GM21447 (cell line): ENCODE data around the gene PDE1C.

Experiments
- ATAC-seq: cut with Tn5 transposase; IDR thresholded peaks from one replicate; pipeline ENCODE4 v1.9.1; 2021; ENCODE audit not compliant: unreplicated experiment

PDE1C gene

DNA sequence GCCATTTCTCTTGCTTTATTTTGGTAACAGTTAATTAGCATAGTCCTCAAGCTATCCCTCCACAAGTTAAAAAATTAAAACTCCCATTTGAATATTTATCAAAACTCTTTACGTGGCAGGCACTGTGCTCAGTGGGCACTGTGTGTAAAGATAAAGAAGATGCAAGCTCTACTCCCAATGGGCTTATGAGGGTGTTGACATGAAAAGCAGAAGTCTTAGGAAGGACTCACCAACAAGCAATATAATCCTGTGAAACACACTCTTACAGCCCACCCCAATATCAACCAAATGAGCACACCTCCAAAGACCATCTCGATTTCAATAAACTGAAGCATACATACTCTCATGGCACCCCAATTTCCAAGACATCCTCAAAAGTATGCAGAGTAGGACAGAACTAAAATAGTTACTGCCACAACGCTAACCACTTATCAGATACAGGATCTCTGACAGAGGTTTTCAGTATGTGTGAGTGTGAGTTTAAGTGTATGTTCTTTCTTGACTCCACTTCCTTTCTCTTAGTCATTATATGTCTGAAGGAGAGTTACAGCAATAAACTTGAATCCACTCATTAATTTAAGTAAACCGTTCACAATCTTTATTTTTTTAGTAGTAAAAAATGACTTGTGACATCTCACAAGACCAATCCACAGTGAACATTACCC lies 120.0 kb downstream of the PDE1C start:
- no peak for ATAC-seq

GRCh38 chr7:31948029-31948428 lies 122.2 kb downstream of the PDE1C start:
- ATAC-seq = no peak

DNA sequence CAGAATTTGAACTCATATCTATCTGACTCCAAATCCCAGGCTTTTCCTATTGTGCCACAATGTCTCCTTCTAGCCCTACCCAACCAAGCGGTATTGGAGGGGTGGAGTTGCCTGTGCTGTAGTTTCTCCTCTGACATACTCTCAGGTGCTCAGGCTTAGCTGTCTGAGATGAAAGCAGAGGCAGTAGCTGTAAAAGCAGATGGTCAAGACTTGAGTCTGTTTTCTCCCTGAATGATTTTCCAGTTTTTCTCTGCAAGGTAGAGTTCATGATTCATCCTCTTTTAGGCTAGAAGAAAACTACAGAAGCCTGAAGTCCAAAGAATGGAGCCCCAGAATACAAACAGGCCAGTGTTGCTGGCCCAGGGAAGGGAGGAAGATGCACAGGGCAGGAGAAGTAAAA lies 130.0 kb downstream of the PDE1C start:
- ATAC-seq = no peak

GRCh38 chr7:31939076-31939475 lies 131.1 kb downstream of the PDE1C start:
- ATAC-seq = no peak

DNA sequence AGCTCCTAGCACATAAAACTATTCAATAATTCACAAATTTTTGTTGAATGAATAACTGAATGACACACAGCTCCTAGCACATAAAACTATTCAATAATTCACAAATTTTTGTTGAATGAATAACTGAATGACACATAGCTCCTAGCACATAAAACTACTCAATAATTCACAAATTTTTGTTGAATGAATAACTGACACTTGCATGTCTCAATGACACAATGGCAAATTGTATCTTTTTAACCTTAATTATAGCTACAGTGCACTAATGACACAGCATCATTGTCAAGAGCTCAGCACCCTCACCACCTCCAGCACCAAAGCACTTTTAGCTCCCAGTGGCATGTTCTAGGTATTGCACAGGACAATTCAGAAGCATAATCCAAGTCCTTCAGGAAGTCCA lies 131.6 kb downstream of the PDE1C start:
- no peak for ATAC-seq

DNA sequence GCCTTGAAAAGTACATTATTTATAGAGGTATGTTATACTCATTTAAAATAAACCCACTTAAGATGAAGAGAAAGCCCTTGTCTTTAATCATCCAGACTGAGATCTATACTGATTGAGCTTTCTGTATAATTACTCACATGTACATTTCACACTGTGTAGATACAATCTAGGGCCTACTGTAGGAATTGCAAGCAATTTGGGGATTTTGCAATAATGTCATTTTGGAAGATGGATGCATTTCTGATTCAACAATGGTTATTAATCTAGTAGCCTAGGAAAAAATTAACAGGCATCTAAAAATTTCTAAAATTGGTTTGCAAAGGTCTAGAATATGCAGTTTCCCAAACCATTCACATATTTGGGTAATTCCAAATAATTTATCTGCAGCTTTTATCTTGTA lies 132.2 kb downstream of the PDE1C start:
- no peak for ATAC-seq

DNA sequence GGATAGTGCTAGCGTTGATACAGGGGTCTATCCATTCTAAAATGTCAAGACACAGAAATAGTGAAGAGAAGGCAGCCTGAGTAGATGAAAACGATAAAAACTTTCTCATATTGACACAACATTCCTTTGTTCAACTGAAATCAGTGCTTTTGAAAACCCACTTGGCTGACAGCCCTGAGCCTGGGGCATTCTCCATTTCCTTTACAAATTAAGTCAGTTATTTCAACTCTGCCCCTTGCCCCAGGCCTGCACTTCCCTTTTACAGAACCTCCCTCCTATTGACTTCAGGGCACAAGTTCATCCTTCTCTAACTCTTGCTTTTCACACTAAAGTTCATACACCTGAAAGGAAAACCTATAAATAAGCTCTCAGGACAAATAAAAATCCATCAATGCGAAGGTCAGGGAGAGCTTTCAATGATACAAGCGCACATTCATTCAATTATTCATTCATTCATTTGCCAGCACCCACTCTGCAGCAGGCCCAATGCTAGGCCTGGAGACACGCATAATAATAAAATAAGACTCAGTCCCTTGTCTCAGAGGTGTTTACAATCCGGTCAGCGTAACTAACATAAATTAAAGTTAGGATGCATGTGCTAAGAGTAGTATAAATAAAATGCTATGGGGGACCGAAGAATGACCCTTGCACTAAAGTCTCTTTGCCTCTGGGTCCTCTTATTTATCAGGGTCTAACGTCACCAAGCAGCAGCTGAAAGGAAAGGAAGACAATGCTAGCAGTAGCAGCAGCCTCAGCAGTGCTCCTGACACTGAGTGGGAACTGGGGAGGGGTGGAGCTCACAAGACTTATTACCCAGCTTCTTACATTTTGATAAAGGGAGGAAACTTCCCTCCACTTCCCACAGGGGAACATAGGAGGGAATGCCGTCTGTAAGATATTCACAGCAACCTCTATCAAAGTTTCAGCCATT lies 134.8 kb downstream of the PDE1C start:
- no peak for ATAC-seq

DNA sequence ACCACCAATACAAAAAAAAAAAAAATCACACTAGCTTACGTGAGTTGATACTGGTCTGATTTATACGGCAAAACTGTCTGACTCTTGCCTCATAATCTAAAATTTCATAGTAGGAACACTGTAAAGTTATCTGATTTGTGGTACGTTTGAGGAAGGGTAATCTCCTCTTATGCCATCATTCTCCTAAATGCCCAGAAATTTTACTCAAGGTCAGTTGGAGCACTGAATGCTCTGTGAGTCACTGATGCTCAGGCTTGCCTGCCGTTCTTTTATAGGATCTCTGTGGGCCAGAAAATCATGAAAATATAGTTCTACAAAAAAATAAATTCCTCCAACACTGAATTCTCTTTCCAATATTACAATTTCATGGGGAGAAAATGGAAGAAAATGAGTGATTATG lies 135.7 kb downstream of the PDE1C start:
- ATAC-seq = no peak

DNA sequence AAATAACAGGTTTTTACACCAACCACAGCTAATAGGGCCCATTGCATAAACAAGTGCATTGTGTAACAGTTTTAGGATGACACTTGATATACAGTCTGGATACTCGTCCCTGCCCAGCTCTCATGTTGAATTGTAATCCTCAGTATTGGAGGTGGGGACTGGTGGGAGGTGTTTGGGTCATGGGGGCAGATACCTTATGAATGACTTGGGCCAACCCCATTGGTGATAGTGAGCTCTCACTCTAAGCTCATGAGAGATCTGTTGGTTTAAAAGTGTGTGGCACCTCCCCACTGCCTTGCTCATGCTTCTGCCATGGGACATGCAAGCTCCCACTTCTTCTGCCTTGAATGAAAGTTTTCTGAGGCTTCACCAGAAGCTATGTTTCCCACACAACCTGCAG lies 136.7 kb downstream of the PDE1C start:
- no peak for ATAC-seq

GRCh38 chr7:31926991-31927584 lies 143.1 kb downstream of the PDE1C start:
- no peak for ATAC-seq

- ATAC-seq = no peak
Measured at GRCh38 chr7:31925753-31926454, 144.3 kb downstream of the PDE1C start.

DNA sequence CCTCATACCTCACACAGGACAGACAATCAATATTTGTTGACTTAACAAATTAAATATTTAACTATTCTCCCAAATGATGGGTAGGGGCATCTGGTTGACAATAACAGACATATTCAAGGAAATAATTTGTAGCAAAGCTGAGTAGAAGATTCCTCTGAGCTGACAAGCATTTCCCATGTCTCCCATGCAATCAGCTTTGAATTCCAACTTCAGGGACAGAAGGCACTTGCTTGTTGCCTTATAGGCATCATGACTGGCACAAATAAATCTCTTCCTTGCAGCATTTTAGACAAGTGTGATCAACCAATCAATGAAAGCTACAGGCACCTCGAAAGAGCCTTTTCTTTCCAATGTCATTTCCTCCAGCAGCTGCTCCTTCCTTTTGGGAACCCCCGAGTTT lies 146.0 kb downstream of the PDE1C start:
- ATAC-seq = no peak

GRCh38 chr7:31922848-31923247 lies 147.4 kb downstream of the PDE1C start:
- no peak for ATAC-seq

DNA sequence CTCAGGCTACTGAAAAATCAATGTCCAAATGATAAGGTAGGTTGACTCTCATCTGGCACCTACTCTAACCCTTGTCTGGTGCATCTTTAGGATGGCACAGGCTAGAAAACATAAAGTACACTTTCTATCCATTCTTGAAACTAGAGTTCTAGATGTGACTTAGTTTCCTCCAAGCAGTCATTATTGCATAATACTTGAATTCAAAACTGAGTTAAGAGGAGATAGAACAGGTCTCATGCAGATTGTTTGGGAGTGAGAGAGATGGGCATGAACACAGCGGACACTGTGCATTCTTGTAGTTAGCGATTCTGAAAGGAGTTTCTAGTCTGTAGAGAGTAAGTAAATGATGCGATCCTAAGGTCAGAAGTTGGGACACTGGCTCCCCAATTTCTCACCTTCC lies 149.2 kb downstream of the PDE1C start:
- no peak for ATAC-seq

DNA sequence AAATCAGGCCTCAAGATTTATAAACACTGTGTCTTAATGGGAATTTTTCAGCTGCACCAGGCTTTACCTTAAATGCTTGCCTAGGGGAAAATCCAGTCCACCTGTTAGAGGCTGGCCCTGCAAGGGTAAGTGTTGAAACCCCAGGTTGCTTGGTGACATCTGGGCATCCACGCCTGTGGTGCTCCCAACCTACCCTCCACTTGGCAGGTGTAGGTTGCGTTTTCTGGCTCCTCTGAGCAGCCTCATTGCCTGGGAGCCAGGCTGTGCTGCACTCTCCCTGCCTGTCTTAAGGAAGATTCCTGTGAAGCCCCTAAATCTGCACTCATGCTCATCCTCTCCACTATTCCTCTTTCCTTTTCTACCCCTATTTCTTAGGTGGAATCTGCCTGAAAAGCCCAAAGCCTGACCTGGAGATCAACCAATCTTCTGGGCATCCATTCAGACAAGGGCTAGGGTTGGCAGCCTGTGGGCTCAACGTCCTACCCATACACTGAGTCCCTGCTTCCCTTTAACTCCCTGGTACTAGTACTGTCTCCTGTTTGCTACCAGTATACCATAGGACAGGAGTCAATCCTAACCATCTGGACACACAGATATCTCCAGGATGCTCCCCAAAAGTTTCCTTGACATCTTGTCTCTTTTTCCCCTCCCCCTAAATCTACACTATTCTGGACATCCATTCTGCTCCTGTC lies 150.4 kb downstream of the PDE1C start:
- no peak for ATAC-seq

GRCh38 chr7:31918706-31919393 lies 151.4 kb downstream of the PDE1C start:
- ATAC-seq = no peak

DNA sequence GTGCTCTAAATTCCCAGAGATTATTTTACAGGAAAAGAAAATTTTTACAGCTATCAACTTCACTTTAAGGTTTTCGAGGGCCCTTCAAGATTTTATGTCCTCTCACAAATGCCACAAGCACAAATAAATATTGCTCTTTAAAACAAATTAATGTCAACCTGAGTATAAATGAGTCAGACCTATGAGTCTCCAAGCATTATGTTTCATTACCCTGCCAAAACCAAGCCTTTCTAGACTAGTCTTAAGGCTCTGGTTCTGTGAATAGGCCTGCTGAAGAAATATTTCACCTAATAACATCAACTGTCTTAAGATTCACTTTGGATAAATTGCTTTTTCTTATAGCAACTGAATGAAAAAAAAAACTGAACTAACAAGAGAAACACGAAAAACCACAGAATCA lies 153.0 kb downstream of the PDE1C start:
- no peak for ATAC-seq

GRCh38 chr7:31910191-31910590 lies 160.0 kb downstream of the PDE1C start:
- no peak for ATAC-seq

GRCh38 chr7:31906479-31907171 lies 163.6 kb downstream of the PDE1C start:
- no peak for ATAC-seq

- ATAC-seq = no peak
Measured at GRCh38 chr7:31903962-31904361, 166.2 kb downstream of the PDE1C start.
